Epidermal melanocyte (primary cell): Measurements from ENCODE around the gene RHOG.
A peak's percentile ranks its signal among the peaks of the same experiment; 100 is the strongest.

ENCODE experiments used
- DNase-seq: peaks from one replicate; pipeline ENCODE4 v3.0.0; 2011; ENCODE audit warnings: low spot score; ENCODE audit not compliant: insufficient read length

The RHOG gene

DNA sequence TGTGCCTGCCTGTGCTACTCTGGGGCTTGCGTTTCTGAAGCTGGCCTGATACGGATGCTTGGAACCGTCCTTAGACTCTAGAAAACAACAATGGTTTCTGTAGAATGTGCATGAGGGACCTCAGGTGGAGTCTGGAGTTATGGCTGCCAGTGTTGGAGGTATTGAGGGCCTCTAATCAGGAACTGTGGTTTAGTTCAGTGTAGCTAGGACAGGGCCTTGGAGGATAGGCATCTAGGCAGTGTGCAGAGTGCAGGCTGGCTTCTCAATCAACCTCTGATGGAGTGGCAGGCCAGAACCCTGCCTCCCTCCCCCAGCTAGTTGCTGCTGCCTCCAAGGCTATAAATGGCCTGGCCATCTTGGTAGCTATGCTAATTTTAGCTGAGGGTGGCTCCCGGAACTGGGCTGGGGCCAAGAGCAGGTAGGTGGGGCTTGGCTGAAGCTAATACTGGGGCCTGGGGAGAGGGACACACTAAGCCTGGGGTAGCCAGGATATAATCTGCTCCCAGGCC lies 18.7 kb upstream of the RHOG start:
- no peak for DNase-seq

DNA sequence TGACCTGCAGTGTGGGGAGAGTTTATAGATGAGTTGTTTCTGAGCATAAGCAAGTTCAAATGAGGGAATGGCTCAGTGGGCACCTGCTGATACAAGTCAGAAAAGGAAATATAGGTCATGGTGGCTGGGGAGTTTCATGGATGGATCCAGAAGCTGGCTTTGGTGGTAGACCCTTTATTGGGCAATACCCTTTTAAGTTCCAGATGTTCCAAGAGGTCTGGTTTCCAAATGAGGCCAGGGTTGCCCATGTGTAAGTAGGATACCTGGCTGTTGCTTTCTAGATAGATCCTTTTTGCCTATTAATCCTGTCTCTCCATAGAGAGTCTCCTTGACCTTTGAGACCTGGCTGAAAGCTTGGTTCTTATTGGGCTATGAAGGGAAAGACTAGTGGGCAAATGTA lies 16.9 kb upstream of the RHOG start:
- no peak for DNase-seq

DNA sequence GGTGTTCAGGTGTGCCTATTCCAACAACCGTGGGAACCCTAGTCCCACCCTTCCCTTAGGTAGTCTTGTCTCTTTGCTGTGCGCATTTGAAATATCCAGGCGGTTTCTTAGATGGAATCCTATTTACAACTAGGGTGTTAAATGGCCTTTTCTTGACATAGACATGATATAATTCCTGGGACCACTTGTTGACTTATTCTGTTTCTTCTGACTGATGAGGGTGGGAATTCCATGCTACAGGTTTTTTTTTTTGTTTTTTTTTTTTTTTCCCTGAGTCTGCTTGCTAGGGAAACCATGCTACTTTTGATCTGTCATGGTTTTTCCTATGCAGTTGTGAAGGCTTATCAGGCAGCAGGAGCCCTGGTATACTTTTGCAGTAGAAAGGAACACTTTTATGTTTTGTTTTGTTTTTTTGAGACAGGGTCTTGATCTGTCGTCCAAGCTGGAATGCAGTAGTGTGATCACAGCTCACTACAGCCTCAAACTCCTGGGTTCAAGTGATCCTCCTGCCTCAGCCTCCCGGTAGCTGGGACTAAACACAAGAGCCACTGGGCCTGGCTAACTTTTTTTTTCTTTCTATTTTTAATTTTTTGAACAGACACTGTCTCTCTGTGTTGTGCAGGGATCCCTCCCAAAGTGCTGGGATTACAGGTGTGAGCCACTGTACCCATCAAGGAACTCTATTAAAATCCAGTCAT lies 16.2 kb upstream of the RHOG start:
- no peak for DNase-seq

DNA sequence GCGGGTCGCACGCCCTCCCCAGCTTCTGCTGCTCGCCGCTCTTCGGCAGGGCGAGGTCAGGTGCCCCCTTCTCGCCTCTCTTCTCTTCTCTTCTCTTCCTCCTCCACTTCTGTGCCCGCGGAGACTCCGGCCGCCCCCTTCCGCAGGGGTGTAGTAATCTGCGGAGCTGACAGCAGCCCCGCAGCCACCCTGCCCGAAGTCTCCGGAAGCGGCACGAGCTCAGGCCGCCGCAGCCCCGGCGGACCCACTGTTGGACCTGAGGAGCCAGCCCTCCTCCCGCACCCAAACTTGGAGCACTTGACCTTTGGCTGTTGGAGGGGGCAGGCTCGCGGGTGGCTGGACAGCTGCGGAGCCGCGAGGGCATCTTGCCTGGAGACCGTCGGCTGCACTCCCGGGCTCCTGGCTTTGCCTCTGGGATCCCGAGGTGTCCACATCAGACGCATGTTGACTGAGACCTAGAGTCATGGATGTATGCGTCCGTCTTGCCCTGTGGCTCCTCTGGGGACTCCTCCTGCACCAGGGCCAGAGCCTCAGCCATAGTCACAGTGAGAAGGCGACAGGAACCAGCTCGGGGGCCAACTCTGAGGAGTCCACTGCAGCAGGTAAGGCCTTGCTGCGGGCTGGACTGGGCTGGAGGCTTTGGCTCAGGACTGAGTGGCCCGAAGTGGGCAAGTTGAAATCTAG lies 15.2 kb upstream of the RHOG start:
- DNase-seq = no peak

DNA sequence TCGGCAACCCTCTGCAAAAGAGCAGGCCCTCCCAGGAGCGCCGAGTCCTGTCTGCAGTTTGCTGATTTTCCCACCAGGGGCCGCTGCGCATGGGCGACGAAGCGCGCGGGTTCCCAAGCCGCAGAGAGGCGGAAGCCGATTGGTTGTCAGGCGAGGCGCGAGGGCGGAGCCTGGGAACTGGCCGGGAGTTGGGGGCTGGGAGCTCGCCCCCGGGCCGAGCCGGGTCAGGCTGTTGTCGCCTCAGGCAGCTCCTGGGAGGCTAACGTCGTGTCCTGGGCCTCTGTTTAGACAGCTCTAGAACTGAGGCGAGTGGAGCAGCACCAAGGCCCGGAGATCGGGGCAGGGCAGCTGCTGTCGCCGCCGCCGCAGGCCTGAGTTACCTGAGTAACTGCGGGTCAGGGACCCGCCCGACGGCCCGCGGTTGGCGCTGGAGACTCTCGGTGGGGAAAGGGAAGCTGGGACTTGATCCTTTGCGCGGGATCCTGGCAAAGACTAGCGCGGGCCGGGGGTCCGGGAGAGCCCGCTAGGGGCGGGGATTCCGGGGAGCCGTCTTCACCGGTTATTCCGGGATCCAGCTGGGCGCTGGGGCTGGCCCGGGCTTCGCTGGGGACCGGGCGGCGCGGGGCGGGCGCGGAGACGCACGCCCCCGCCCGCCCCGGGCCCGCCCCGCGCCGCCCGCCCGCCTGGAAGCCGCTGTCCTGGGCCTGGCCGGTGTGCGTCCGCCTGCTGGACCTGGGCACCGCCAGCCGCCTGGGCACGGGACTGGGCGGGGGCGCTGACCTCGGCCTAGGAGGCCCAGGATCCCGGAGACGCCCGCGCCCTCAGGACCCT lies 14.4 kb upstream of the RHOG start, which contains the start of gene STIM1:
TSS of gene STIM1 (plus strand) at position 688 of the 831 bp plus-strand sequence. CDS start 607 bp downstream, outside the sequence.
- peak; percentile 78 for DNase-seq

DNA sequence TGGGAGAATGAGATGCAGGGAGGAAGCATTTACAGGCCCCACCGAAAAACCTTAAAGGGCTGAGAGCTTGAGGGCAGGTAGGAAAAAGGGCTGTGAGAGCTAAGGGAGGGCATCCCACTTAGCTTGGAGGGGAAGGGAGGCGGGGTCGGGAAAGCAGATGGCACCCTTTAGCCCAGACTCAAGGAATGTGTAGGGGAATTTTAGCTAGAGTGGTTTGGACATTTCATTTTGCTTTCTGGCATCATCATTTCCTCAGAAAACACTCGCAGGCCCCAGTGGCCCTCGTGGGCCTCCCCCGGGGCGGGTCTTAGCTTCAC lies 13.9 kb upstream of the RHOG start:
- DNase-seq = no peak

DNA sequence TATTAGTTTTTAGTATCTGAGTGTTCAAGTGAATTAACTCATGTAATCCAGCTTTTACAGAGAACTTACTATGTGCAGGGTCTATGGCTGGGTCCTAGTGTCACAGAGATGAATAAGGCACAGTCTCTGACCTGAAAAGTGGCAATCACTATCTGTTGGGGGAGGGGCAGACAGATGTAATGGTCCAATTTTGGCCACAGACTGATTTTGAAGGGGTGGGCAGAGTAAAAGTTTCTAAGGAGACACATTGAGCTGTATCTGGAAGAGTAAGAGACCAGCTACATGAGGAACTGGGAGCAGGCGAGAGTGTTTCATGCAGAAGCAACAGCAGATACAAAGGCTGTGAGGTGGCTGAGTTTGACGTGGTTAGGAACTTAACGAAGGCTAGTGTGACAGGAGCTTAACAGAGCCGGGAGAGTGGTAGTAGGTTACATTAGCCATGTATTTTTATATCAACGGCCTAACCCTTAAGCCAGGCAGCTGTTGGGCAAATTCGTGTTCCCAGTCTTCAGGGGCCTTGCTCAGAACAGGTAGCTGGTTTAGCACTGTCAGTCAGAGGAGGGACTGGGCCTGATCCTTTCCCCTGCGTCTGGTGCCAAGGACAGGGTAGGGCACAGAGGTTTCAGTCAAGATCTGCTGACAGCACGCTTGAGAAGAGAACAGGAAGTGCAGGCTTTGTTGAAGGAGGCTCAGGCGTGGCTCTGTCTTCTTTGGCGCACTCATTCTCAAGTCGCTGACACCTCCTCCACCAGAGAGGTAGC lies 13.3 kb upstream of the RHOG start:
- no peak for DNase-seq

DNA sequence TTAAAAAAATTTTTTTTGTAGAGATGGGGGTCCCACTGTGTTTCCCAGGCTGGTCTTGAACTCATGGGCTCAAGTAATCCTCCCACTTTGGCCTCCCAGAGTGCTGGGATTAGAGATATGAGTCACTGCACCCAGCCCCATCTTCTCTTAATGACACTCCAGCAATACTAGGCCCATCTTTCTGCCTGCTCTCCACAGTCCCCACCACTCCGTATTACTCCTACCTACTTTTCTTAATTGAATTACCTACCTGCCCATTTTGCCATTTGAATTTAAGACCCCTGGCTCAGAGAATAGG lies 12.7 kb upstream of the RHOG start:
- no peak for DNase-seq

DNA sequence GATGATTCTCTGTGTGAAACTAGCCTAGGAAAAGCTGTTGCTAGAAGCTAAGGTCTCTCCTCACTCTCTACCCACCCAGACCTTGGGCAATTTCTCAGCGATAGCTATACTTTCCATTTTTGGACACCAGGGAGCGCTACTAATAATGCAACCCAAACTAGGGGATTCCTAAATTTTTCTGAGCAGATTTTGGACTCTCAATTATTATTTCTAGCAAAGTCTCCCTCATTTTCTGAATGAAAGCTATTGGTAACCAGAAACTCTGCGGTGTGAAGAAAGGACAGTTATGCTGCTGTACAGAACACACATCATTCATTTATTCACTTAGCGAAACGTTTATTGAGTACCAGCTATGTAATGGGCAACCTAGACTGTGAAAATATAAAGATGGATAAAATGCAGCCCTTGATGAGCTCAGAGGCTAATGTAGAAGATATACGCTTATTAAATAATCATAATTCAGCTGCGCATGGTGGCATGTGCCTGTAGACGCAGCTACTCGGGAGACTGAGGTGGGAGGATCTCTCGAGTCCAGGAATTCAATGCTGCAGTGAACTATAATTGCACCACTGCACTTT lies 8.6 kb upstream of the RHOG start:
- DNase-seq = no peak

DNA sequence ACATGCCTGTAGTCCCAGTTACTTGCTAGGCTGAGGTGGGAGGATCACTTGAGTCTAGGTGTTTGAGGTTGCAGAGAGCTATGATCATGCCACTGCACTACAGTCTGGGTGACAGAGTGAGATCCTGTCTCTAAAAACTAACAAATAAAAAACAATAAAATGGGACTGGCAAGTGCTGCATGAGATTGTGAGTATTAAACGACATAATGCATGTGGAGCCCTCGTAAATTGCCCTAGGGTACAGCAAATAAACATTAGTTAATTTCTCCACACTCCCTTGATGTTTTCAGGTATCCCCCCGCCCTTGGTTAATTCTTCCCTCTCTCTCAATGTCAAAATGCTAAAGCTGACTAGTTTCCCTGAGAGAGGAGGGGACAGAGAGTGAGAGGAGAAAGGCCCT lies 4.9 kb upstream of the RHOG start:
- DNase-seq = no peak

DNA sequence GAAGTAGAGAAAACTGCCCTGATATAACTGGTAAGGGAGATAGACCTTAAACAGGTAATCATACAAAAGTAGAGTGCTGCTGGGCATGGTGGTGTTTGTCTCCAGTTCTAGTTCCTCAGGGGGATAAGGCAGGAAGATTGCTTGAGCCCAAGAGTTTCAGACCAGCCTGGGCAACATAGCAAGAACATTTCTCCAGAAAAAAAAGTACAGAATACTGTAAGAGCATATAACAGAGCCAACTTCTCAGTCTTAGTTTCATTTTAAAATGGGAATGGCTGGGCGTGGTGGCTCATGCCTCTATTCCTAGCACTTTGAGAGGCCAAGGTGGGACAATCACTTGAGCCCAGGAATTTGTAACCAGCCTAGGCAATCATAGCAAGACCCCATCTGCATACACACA lies 4.5 kb upstream of the RHOG start:
- no peak for DNase-seq

DNA sequence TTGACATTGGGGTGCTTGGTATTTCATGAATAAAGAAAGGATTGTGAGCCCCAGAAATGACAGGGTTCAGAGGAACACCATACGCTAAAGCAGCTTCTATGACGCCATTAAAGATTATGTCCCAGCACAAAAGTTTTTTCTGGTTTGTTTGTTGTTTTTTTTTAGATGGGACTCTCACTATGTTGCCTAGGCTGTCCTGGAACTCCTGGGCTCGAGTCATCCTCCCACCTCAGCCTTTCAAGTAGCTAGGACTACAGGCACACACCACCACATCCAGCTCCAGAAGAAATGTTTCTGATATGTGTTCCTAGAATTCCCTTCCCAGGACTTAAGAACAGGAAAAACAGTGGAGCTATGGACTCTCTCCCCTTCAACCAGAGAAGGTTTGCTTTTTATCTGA lies 2.6 kb upstream of the RHOG start:
- DNase-seq = no peak

DNA sequence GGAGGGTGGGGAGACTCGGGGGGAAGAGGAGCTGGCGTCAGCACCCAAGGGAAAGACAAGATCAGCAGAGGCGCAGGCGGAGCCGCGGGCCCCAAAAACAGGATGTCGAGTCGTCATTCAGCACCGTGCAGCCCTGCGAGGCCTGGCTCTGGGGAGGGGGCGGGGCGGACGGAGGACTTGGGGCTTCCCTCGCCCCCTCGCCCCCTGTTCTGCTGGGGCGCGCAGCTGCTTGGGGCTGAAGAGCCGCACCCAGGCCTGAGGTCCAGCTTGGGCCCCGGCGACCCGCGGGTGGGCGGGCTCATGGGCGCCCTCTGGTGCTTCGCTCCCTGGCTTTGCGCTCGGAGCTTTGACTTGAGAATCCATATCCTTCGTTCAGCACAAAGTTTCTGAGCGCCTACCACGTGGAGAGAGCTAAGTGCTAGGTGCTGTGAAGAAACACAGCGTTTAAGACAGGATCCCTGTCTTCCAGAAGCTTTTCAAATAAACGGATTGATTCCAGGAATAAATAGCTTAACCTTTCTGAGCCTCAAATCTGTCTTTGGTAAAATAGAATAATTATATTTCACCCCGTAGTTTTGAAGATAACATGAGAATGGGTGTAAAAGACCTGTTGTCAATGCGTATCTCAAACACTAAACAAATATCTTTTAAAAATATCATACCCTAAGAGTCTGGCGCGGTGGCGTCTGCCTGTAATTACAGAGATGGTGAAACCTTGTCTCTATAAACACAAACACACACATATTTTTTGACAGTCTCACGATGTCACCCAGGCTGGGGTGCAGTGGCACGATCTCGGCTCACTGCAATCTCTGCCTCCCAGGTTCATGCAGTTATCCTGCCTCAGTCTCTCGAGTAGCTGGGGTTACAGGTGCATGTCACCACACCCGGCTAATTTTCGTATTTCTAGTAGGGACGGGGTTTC lies 929 bp upstream of the RHOG start:
- DNase-seq = peak; percentile 70

DNA sequence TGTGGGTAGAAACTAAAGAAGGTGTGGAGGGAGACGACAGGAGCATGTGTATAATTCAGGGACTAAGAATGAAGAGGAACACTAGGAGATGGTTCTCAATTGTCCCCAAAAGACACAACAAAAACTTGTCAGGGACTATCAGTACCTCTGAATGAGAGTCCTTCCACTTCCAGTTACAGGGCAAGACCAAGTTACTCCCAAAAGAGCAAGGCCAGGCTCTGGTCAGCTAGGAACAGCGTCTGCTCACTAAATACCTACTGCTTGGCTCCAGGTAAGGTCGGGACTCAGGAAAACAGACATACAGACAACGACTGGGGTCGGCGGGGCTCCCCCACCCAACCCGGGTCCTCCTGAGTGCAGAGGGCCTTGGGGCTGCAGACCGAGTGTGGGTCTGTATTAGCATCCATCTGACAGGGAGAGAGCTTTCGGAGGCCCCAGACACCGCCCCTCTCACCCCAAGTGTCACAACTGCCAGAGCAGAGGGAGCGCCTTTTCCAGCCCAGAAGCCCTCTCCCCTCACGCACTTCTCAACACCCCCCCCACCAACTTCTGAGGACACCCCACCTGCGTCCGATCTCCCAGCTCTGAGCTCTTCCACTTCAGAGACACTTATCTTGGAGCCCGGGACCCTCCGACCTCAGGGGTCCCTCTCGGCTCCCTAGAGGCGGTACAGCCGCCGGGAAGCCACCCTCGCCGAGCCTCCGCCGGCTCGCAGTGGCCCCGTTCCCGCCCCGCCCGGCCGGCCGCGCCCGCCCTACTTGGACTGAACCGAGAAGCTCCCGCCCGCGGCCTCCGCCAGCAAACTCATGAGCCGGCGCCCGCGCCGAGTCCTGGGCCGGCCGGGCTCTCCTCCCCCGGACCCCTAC lies 522 bp downstream of the RHOG start:
- no peak for DNase-seq

DNA sequence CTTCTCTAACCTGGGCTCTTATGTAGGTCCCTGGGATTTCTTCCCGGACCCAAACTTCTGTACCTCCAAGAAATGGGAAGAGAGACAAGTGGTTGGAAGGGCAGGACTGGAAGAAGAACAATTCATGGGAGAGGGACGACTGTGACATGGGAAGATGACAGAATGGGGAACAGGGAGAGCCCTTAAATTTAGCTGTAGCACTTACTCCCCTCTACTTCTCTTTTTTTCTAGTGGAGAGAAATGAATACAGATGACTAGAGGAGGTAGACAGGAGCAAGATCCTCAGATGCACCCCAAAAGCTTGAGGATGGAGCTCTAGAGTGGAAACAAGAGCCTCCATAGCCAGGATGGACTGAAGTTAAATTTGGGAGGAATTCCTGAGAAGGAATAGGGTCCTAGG lies 2.3 kb downstream of the RHOG start:
- no peak for DNase-seq

DNA sequence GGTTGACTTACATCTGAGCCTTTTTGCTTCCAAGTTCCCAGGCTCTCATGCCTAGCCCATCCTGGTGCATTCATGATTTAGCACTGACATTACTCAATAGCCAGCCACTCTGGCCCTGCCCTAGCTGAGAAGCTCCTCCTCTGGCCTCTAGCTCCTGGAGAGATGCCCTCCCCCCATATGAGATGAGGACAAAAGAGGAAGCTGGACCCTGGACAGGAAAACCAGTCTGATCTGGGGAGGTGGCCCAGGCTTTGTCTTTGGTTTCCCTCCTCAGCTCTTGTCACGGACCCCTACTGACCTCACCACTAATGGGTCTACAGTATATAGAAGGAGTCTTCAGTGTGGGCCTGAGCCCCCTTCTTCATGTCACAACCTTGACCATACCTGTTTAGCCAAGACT lies 3.0 kb downstream of the RHOG start:
- no peak for DNase-seq

DNA sequence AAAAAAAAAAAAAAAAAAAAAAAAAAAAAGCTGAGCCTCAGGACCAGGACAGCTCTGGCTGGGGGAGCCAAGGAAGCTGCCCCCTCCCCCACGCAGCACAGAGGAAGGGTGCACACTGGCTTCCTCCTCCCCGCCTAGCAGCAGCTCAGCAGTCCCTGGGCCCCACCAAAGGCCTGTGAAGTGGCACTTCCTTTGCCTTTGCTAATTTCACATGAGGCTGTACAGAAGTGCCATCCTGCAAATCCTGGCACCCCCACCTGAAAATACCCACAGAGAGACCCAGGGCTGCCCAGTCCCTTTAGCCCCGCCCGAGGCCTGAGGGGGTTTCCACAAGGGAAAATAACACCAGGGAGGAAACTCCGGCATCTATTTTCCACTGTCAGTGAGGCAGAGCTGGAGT lies 3.9 kb downstream of the RHOG start:
- no peak for DNase-seq

DNA sequence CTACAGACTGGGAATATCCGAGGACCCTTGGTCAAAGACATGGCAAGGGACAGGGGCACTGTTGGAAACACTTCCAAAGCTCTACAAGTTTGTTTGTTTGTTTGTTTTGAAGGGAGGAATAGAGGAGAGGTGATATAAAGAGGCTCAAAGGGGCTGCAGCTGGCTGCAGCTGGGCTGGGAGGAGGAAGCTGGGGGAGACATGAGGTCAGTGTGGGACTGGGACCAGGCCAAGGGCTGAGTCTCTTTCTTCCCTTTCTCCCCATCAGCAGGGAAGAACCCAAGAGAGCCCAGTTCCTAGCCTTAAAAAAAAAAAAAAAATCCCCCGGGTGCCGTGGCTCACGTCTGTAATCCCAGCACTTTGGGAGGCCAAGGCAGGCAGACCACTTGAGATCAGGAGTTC lies 5.0 kb downstream of the RHOG start:
- DNase-seq = no peak
